PC-9 (cell line): Measurements from ENCODE around the gene SLC30A9. TPM values are rescaled to one million over a fixed set of nuclear protein-coding genes. Genes with fewer than 3 reads are reported as not detected.

ENCODE experiments used
- BruUV-seq: library from RNA; stranded (reverse); fragments of 400-500 nt; replicated peaks from 2 replicates; lab custom pipeline; 2021; lab: Mats Ljungman, UMichigan
- CTCF ChIA-PET: fragments of 300-600 bp; sonication (Branson Sonifier 250); formaldehyde crosslinking; loops from one replicate; lab custom pipeline; 2022; ENCODE audit warnings: antibody characterized with exemption; lab: Charles Lee
- POLR2A ChIA-PET: fragments of 300-600 bp; sonication (Branson Sonifier 250); formaldehyde crosslinking; loops from one replicate; lab custom pipeline; 2022; ENCODE audit warnings: antibody characterized with exemption; ENCODE audit not compliant: unreplicated experiment; lab: Charles Lee
- DNase-seq, 2 experiments: peaks; one replicate each; pipeline versions ENCODE4 v3.0.0 to v3.0.0-alpha.2; 2015 to 2022; ENCODE audit warnings: mixed read lengths in 1 of 2
- H2AFZ ChIP-seq: fragments of 200-600 bp; sonication (generic); 2 replicates; pipeline ENCODE4 v1.8.1; 2017; ENCODE audit warnings: antibody characterized with exemption
- H3F3A ChIP-seq: fragments of 200-600 bp; sonication (generic); 2 replicates; pipeline ENCODE4 v1.8.1; 2017; ENCODE audit warnings: antibody characterized with exemption, mild to moderate bottlenecking, low read depth; ENCODE audit not compliant: insufficient read depth
- H3K27ac ChIP-seq: fragments of 200-600 bp; sonication (generic); 2 replicates; pipeline ENCODE4 v1.6.1; 2016; ENCODE audit warnings: mixed run types
- H3K27me3 ChIP-seq: fragments of 200-600 bp; sonication (generic); 2 replicates; pipeline ENCODE4 v1.6.1; 2016; ENCODE audit warnings: low read depth, mixed run types; ENCODE audit not compliant: insufficient read depth
- H3K36me3 ChIP-seq: fragments of 200-600 bp; sonication (generic); 2 replicates; pipeline ENCODE4 v1.6.1; 2016; ENCODE audit warnings: low read depth, mixed run types
- H3K4me1 ChIP-seq: fragments of 200-600 bp; sonication (generic); replicated peaks from 2 replicates; pipeline ENCODE4 v1.6.1; 2016; ENCODE audit warnings: mixed run types; ENCODE audit not compliant: insufficient read depth
- H3K4me2 ChIP-seq: fragments of 200-600 bp; sonication (generic); 2 replicates; pipeline ENCODE4 v1.6.1; 2017; ENCODE audit warnings: mixed run types
- H3K4me3 ChIP-seq: fragments of 200-600 bp; sonication (generic); 2 replicates; pipeline ENCODE4 v1.6.1; 2016; ENCODE audit warnings: mixed run types
- H3K79me2 ChIP-seq: fragments of 200-600 bp; sonication (generic); 2 replicates; pipeline ENCODE4 v1.6.1; 2017; ENCODE audit warnings: low read depth, mixed run types
- H3K9me2 ChIP-seq: fragments of 200-600 bp; sonication (generic); 2 replicates; pipeline ENCODE4 v1.8.1; 2017; ENCODE audit warnings: mild to moderate bottlenecking; ENCODE audit not compliant: insufficient read depth
- H3K9me3 ChIP-seq: fragments of 200-600 bp; sonication (generic); 2 replicates; pipeline ENCODE4 v1.8.1; 2016; ENCODE audit warnings: low read depth; ENCODE audit not compliant: insufficient read depth
- H4K20me1 ChIP-seq: fragments of 200-600 bp; sonication (generic); 2 replicates; pipeline ENCODE4 v1.8.1; 2017; ENCODE audit not compliant: insufficient read depth
- CTCF ChIP-seq: fragments of 200-600 bp; sonication (generic); conservative IDR thresholded peaks from 2 replicates; pipeline ENCODE4 v1.6.1; 2017; ENCODE audit warnings: mixed run types, antibody characterized with exemption, mild to moderate bottlenecking, moderate library complexity
- EZH2 ChIP-seq: fragments of 200-600 bp; sonication (generic); IDR thresholded peaks from 2 replicates; pipeline ENCODE4 v1.8.0; 2017; ENCODE audit warnings: antibody characterized with exemption, low read depth
- intact Hi-C: fragments of 100-400 bp; cut with micrococcal nuclease; formaldehyde crosslinking; loops from one replicate; pipeline ENCODE4 v1.10.0; 2022; ENCODE audit not compliant: unreplicated experiment
- total RNA-seq: library from RNA; stranded (reverse); gene quantifications from 2 replicates; pipeline ENCODE4 v1.2.3, GENCODE V29; 2021

Gene SLC30A9
- total RNA-seq, 1 experiment from 2014 or later = 47.6 TPM

GRCh38 chr4:42018451-42018850 is 28.1 kb downstream of the SLC30A9 start:
- CTCF ChIA-PET = no interaction called here

GRCh38 chr4:42048394-42048793 is 58.1 kb downstream of the SLC30A9 start:
- Histone ChIP-seq H3K36me3 (peaks cover 14% of the 10 kb centered on the region; the same call in 1 of the 2 replicates), H3K79me2 (no peaks in the 10 kb centered on the region), H2AFZ (no peak overlapping the region), H3K27ac (no peak overlapping the region), H3K4me2 (no peak overlapping the region), H3K9me2 (no peaks in the 10 kb centered on the region), H3K27me3 (no peaks in the 10 kb centered on the region), H4K20me1 (no peaks in the 10 kb centered on the region), H3K4me1 (no peaks in the 10 kb centered on the region), H3F3A (no peaks in the 10 kb centered on the region), H3K4me3 (no peak overlapping the region), H3K9me3 (no peaks in the 10 kb centered on the region)
- TF ChIP-seq CTCF = no peak
- no peak for TF ChIP-seq EZH2
- intact Hi-C loops = no loop called here
- ChIA-PET CTCF (no interaction called here), POLR2A (interaction anchor here (0.7 kb wide), 1 partner anchor 71 kb away, joined by 6 read pairs; no protein-coding TSS in a partner anchor)
- no TSS peak for BruUV-seq
- peak in 1 of 2 experiments; percentile 68 for DNase-seq

More at GRCh38 chr4:42018451-42018850, 28.1 kb downstream of the SLC30A9 start:
- no peaks in the 10 kb centered on the region for H3F3A ChIP-seq
- H3K79me2 ChIP-seq = peaks cover 7% of the 10 kb centered on the region; the same call in 1 of the 2 replicates
- no peaks in the 10 kb centered on the region for H3K27me3 ChIP-seq
- no peak overlapping the region for H2AFZ ChIP-seq
- no peak overlapping the region for H3K27ac ChIP-seq
- BruUV-seq = no TSS peak
- H3K4me3 ChIP-seq = no peak overlapping the region
- no peak for TF ChIP-seq CTCF
- DNase-seq = no peak
- H3K4me1 ChIP-seq = no peaks in the 10 kb centered on the region
- H4K20me1 ChIP-seq = peaks cover 20% of the 10 kb centered on the region
- H3K9me3 ChIP-seq = no peaks in the 10 kb centered on the region
- peaks cover 11% of the 10 kb centered on the region; the same call in 1 of the 2 replicates for H3K36me3 ChIP-seq
- intact Hi-C loops = no loop called here
- no peaks in the 10 kb centered on the region for H3K9me2 ChIP-seq
- POLR2A ChIA-PET = no interaction called here
- no peak overlapping the region for H3K4me2 ChIP-seq

GRCh38 chr4:42050516-42051249 is 60.4 kb downstream of the SLC30A9 start:
- Histone ChIP-seq H3K79me2 (no peaks in the 10 kb centered on the region), H3K4me3 (no peak overlapping the region), H3K4me1 (no peaks in the 10 kb centered on the region), H2AFZ (no peak overlapping the region), H3K9me3 (no peaks in the 10 kb centered on the region), H3K4me2 (no peak overlapping the region), H4K20me1 (no peaks in the 10 kb centered on the region), H3F3A (no peaks in the 10 kb centered on the region), H3K9me2 (no peaks in the 10 kb centered on the region), H3K27me3 (no peaks in the 10 kb centered on the region), H3K27ac (no peak overlapping the region), H3K36me3 (peaks cover 14% of the 10 kb centered on the region)
- ChIA-PET CTCF (no interaction called here), POLR2A (no interaction called here)
- DNase-seq = no peak
- TF ChIP-seq CTCF (no peak), EZH2 (no peak)
- no TSS peak for BruUV-seq
- intact Hi-C loops = no loop called here
